NCI-H510A treated with DMSO at 0.1 percent for 48 hours (cell line): ENCODE data around the gene RAB7A.
"Not testable (repeated sequence)": the region's sequence is repeated elsewhere in the genome, so short reads cannot be mapped to it uniquely, and the experiment has no call there.

Experiments used
- DNase-seq: peaks from one replicate; lab custom pipeline; 2025; lab: John Stamatoyannopoulos, UW

The RAB7A gene

DNA sequence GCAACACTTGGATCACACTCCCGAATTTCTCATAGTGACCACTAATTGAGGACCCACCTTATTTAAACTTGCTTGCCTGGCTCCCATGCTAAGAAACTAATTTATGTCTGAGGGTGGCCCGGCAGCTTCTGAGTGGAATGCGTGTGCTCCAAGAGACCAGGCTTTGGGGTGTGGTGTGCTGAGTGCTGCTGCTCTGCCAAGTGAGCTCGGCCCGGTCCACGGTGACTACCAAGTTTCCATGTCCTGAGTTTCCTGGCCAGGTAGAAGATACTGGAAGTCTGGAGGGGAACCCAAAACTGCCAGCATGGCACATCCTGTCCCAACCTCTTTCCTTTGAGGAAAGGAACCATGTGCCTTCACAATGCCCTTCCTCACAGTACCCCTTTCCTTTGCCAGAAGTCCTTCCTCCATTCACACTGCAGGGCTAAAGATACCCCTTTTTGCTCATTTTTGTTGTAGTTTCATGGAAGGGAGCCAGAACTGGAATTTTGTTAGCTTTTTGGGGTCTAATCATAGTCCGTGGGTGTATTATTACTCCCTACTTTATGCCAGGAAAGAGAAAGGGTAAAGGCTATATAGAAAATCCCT lies 94.4 kb downstream of the RAB7A start:
- no peak for DNase-seq

DNA sequence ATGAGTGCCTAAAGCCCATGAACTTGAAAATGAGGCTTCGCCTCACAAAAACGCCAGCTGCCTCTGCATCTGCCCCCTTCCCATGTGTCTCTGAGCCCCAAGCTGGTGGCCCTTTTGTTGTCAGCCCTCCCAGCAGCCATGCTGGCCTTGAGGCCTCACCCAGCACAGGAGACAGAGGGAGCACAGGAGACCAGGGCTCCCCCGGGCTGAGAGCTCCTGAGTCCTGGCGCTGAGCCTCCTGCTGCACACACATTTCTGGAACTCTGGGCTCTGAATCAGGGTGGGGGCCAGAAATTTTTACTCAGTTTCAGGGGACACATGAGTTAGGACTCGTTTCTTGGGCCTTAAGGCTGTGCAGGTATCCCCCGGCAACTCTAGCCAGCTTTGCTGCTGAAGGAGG lies 97.0 kb downstream of the RAB7A start:
- no peak for DNase-seq

DNA sequence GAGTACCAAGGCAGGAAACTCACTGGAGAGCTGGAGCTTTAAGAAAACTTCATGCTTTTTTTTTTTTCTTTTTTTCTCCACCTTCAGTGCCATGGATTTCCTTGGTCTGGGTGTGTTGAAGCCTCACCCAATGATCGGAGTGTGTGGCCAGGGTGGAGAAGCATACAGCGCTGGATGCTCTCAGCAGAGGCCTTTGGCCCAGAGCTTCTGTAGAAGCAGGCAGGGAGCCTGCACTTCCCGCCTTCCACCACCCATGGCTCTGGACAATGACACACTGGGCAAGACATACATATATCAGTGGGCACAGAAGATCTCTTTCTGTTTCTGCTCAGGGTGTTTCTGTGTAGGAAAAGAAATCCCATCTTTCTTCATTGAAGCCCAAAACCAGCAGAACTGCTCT lies 97.6 kb downstream of the RAB7A start:
- DNase-seq, result no peak

DNA sequence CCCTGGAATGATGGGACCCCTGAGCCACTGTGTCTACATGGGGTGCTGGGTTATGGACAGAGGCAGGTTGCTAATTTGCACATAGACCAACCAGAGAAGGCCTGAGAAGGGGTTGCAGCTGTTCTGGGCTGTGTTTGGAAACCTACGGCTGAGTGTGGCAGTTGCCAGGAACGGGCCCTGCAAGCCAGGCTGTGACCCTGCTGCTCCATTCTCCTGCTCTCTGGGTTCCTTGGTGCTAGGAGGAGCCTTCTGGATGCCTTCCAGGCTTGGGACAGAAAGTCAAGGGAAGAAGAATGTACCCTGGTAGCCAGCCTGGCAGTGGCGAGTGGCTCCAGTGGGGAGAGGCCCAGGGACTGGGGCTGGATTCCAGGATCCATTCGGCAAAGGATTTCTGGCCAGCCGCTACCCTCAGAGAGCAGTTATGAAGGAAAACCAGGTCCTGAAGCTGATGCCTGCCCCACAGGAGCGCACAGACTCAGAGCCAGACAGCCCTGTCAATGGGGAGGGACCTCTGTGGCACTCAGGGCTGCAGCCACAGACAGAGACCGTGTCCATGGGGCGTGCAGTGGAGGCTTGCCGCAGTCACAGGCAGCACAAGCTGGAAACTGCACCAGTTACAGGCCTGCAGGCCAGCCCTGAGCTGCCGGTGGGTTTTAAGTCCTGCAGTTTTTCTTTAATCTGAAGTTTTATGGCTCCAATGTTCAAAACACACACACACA lies 98.3 kb downstream of the RAB7A start:
- no peak for DNase-seq

DNA sequence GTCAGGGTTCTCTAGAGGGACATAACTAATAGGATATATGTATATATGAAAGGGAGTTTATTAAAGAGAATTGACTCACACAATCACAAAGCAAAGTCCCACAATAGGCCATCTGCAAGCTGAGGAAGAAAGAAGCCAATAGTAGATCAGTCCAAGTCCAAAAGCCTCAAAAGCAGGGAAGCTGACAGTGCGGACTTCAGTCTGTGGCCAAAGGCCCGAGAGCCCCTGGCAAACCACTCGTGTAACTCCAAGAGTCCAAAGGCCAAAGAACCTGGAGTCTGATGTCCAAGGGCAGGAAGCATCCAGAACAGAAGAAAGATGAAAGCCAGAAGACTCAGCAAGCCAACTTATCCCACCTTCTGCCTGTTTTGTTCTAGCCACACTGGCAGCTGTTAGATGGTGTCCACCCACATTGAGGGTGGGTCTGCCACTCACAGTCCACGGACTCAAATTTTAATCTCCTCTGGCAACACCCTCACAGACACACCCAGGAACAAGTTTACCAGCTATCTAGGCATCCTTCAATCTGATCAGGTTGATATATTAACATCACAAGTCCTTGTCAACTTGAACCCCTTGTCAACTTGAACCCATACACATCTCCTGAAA lies 99.2 kb downstream of the RAB7A start:
- DNase-seq, result no peak

DNA sequence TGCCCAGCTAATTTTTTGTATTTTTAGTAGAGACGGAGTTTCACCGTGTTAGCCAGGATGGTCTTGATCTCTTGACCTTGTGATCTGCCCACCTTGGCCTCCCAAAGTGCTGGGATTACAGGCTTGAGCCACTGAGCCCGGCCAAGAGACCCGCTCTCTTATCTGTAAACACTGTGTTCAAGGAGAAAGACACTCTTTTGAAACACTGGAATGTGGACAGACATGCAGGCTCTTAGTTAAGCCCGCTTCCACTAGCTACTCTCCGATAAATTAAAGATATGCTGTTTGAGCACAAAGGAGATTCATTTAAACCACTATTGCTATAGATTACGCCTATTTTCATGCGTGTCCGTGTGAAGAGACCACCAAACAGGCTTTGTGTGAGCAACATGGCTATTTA lies 103.1 kb downstream of the RAB7A start:
- DNase-seq, result not testable (repeated sequence)

DNA sequence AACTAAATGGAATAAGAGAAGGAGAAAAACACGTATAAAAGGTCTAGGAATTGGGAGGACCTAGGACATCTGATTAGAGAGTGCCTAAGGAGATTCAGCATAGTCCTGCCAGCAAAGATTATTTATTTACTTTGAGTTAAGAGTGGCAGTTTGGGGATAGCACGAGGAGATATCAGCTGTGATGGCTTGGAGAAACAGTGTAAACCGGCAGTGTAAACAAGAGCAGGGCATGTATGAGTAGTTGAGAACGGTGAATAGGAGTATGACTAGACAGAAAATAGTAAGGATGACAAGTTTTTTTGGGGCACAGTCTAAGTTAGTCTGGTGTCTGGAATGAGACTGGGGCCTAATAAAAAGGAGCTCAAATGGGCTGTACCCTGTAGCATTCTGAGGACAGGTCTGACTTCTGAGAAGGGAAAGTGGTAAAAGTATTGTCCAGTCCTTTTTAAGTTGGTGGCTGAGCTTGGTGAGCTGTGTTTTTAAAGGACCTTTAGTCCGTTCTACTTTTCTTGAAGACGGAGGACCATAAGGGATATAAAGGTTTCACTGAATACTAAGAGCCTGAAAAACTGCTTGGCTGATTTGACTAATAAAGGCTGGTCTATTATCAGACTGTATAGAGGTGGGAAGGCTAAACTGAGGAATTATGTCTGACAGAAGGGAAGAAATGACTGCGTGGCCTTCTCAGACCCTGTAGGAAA lies 104.1 kb downstream of the RAB7A start:
- not testable (repeated sequence) for DNase-seq

DNA sequence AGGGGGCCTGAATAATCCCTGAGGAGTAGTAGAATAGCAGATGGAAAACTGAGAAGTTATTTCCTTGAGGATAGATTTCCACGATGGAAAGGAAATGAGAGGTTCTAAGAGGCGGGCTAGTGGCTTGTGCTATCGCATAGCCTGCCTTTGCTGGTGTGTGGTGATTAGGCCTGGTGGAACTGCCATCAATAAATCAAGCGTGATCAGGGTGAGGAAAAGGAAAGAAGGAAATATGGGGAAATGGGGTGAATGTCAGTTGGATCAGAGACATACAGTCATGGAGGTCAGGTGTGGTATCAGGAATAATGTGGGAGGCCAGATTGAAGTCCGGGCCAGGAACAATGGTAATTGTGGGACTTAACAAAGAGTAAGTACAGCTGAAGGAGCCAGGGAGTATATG lies 104.8 kb downstream of the RAB7A start:
- not testable (repeated sequence) for DNase-seq

DNA sequence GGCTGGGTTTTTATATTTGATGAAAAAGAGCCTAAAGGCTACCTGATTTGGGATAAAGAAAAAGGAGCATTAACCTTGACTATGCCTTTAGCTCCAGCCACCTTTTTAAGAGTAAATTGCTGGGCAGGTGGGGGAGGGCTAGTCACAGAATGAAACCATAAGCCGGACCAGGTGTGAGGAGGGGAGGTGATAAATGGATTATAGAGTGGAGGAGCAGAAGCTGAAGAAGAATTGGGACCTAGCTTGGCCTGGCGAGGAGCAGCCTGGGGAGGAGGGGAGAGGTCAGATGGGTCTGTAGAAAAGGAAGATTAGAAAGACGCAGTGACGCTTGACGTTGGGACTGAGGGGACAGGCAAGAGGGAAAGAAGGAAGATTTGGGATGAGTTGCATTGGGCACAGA lies 107.0 kb downstream of the RAB7A start:
- not testable (repeated sequence) for DNase-seq

DNA sequence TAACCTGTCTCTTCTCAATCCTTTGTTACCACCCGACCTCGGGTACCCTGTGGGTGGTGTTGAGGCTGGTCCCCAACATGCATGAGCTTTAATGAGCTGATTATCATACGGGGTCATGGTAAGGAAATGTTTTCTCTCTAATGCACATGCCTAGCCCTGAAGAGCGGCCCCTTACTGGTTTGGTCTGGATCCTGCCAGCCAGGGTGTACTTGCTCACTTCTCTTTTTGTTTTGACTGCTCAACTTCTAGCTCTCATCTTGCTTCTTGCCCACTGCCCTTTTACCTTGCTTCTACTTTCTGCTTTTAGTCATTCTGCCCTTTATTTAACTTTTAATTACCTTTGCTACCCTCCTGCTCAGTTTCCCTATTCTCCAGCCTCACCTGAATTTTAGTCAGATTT lies 109.1 kb downstream of the RAB7A start:
- DNase-seq, result no peak

DNA sequence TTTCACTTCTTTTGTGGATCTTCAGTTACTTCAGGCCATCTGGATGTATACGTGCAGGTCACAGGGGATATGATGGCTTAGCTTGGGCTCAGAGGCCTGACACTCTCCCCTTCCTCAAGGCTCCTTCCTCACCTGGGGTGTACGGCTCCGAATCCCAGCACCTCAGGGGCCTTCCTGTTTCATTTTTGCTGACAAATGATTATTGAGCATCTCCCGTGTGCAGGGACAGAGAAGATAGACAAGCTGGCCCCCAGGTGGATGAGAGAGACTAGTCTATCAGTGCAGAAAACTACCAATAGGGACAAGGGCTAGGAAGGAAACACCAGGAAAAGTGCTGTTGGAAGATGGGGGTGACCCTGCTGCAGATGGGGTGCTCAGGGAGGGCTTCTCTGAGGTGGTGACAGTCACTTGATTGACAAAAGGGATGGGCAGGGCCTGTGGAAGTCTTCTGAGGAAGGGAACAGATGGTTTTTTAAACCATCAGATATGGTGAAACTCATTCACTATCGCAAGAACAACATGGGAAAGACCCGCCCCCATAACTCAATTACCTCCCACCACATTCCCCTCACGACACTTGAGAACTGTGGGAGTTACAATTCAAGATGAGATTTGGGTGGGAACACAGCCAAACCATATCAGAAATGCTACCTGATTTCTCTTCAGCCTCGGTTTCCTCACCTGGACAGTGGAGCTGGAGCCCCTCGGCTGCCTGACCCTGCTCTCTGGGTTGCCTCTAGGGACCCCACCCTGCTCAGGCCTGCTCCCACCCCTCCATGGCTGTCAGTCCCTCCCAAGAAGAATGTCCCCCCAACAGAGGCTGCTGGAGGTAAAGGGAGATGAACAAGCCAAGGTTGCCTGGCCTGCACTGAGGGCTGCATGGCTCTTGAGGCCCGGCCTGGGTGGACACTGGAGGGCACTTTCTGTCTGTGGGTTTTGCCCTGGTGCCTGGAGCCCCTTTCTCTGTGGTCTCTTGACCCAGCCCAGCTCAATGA lies 116.2 kb downstream of the RAB7A start:
- DNase-seq, result no peak

DNA sequence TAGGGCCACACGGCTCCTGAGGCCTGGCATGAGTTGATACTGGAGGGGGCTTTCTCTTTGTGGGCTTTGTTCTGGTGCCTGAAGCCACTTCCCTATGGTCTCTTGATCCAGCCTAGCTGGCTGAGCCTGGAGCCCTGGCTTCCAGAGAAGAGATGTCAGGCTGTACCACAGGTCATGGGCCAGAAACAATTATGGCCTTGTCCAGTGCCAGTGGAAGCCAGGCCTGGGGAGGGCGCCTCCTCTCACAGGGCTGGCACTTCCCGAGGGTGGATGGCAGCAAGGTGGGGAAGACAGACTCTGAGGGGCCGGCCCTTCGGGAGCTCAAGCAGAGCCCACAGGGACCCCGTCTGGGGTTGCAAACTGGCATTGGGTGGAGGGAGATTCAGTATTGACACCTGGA lies 118.5 kb downstream of the RAB7A start:
- no peak for DNase-seq

DNA sequence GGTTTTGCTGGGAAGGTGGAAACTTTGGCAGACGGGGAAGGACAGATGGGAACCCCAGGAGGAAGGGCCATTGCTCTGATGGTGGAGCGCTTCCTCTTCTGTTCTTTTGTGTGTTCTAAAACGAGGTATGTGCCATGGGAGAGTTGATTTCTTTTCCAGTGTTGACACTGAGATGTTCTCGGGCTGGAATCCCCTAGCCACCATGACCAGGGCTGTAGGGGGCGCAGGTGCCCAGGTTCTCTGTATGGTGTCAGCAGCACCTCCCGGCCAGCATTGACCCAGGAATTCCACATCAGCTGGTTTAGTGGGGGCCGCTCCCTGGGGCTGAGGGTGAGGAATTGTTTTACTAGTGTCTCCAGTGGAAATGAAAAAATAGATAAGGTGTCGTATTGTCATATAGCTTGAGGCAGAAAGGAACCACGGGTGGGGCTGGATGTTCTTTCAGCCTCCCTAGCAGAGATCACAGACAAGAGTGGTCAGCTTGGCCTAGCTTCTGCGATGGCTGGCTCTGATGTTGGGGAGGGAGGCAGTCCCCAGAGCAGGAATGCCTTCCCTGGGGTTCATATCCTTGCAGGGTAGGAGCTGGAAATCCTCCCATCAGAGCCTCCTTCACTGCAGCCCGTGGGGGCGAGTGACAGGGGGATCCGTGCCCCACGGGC lies 119.3 kb downstream of the RAB7A start:
- DNase-seq, result no peak

DNA sequence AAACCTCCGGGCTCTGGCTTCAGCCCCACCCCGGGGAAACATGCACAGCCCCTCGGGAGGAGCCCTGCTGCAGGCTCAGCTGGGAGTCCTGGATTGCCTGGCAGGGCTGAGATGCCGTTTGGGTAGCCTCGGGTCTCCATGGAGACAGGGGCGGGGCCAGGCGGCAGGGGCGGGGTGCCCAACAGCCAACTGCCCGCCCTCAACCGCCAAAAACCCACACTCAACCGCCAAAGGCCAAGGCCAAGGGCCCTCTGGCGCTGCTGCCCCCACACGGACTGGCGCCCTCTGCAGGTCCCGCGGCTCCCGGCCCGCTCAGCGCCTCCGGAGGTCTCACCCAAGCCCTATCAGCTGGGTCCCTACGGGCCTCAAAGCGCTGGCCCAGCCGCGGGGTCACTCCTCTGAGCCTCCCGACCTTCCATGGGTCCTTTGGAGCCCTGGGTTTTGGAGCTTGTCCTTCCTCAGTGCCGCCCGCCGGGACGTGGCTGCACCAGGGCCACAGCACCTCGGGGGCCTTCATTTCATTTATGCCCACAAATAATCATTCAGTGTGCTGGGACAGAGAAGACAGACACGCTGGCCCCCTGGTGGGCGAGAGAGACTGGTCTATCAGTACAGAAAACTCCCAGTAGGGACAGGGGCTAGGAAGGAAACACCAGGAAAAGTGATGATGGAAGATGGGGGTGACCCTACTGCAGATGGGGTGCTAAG lies 119.9 kb downstream of the RAB7A start:
- no peak for DNase-seq

DNA sequence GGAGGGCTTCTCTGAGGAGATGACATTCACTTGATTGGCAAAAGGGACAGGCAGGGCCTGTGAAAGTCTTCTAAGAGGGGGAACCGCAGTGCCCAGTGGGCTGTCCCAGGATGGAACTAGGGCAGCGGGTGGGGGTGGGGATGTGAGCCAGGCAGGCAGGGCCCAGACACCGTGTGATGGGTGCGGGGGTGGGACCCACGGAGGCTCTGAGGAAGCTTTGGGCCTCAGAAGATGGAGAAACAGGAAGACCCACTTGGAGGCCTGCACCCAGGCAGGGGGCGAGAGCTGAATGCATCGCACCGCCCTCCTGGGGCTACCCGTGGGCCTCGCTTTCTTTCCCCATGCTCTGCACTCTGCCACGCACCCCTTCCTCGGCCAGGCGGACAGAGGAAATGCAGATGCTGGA lies 120.5 kb downstream of the RAB7A start:
- DNase-seq, result no peak

DNA sequence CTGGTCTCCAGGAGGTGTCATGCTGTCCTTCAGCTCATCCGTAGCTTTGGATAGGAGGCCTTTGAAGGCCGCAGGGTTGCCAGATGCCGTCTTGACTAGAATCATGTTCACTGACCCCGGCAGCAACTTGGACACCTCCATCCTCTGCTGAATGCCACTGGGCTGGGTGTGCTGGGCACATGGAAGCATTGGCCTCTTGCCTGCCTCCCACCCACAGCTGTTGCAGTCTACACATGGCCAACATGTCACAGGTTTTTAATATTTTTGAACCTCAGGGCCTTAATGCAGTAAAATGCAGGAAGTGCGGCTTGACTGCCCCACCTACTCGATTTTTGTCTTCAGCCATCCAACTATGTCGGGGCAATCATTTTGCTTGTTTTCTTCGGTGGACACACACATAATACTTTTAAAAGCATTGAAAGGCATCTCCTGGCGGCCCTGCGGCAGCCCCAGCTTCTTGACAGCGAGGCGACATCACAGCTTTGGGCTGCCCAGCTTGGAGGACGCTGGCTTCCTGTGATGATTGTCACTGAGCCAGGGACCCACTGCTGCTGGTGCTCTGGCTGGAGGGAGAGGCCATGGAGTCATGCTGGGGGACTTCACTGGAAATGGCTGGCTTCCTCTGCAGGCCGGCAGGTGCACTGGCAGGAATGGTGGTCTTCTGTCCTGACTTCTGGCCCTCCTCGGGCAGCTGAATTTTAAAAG lies 121.8 kb downstream of the RAB7A start:
- no peak for DNase-seq

DNA sequence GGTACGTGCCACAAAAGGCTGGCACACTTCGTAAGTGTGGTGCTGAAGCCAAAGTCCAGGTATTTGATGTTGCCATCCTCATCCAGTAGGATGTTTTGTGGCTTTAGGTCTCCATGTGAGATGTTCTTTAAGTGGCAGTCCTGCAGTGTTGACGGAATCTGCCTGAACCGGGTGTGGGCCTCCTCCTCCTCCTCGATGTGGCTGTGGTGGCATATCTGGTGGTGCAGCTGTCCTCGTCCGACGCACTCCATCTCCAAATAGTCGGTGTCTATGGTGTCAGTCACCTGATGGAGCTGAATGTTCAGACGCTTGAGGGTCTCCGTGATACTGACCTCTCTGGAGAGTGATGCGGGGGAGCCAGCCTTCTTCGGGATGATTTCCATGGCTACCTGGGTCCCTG lies 123.0 kb downstream of the RAB7A start:
- DNase-seq, result no peak

DNA sequence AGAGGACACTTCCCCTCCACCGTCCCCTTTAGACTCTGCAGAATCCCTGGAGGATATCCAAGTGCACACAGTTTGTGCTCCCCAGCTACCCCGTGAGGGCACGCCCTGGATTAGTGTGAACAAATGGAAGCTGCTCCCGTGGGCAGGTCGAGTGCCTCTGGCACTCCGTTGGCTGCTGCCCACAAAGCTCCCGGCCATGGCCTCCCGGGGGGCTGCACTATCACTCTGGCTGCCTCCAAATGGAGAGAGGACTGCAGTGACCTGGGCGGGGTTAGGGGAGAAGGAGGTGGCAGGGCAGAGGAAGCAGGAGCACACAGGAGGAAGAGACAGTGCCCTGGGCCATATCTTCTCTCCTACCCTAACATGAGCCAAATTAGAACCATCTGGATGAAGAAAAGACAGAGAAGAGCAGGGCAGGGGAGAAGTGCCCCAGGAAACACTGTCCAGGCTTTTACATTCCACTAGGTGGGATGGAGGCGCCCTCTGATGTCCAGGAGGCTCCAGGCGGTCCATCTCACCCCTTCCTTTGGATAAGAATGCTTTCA lies 124.0 kb downstream of the RAB7A start:
- no peak for DNase-seq

DNA sequence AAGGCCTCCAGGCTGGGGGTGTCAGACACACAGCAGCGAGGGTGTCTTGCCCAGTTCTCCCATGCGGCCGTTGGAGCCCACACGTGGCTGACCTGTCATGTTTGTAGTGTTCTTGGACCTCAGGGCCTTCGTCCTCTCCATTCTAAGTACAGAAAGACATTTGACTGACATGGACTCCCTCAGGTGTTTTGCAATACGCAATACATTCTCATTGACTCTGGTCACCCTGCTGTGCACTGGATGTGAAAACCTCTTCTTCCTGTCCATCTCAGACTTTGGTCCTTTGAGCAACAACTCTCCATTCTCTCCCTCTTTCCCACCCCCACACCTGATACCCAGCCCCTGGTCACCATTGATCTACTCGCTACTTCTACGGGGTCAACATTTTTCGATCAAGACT lies 124.6 kb downstream of the RAB7A start:
- DNase-seq, result no peak

DNA sequence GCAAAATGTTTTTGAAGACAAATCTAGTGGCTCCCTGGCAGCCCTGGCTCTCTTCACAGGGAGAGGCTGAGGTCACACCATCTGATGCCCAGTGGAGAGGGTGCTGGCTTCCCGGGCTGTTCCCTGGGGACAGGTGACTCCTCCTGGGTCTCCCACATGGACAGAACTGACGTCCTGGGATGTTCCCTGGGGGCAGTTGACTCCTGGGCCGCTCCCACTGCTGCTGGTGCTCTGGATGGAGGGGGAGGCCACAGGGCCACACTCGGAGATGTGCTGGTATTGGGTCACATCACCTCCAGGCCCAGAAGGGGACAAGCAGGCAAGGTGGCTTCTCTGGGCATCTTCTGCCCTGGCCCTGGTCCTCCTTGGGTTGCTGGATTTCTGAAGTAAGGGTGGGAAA lies 125.6 kb downstream of the RAB7A start:
- DNase-seq, result no peak
